Measurements from ENCODE around the gene ANP32E. TPM values are rescaled to one million over a fixed set of nuclear protein-coding genes. Genes with fewer than 3 reads are reported as not detected.

The ANP32E gene
- total and polyA plus RNA-seq, 2 donors (not counting 1 experiment from before 2014, with no cell fraction given), result 5.1 to 47.1 TPM

DNA sequence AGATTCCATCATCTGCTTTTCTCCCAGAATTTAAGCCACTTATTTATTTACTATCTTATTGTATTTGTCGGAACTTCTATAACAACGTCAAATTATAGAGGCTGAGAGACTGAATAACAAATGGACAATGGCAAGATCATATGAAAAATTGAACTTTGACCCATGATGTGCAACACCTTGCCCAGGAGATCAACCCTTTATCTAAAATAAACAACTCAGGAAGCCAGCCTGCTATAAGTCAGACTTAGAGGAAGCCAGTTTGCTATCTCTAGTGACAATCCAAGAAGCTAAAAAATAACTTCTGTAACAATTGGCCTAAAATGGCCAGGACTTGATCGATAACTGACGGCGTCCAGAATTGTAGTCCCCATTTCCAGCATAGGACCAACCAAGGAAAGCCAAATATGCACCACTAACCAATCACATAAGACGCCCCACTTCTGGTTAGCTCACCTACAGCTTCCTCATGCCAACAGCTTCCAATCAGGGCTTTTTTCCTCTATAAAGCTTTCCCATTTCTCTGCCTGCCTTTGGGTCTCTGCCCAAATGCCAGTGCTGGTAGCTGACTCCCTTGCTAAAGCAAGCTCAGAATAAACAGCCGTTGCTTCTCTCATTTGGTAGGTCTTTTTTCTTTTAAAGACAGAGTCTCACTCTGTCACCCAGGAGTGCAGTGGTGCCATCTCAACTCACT lies 28.5 kb downstream of the ANP32E start:
- H4K20me1 ChIP-seq (ENCODE audit: control insufficient read depth, insufficient read depth, low read length, poor library complexity, severe bottlenecking), result no peaks in the 10 kb centered on the region
- Mint-ChIP-seq H3K4me1 (no peaks in the 10 kb centered on the region), H3K4me3 (no peak overlapping the region), H3K9me3 (ENCODE audit: insufficient read depth) (no peaks in the 10 kb centered on the region), H3K27ac (no peak overlapping the region), H3K27me3 (peaks cover 3% of the 10 kb centered on the region)
- intact Hi-C loops (cut with micrococcal nuclease), result no loop called here
- H3K79me2 ChIP-seq (ENCODE audit: control insufficient read depth, insufficient read depth, low read length), result no peaks in the 10 kb centered on the region
- H2AFZ ChIP-seq (ENCODE audit: insufficient read depth, low read depth, low read length, poor library complexity, severe bottlenecking), result no peak overlapping the region
- no peak for ATAC-seq (ENCODE audit: low read depth)
- H3K4me1 ChIP-seq (ENCODE audit: control insufficient read depth in 2 of 2, insufficient read depth in 2 of 2, low read length in 2 of 2), result no peaks in the 10 kb centered on the region
- 98% methylated on average over 5 of the region's 7 CpGs for WGBS (ENCODE audit: insufficient coverage)
- TF ChIP-seq, protein P1, sequence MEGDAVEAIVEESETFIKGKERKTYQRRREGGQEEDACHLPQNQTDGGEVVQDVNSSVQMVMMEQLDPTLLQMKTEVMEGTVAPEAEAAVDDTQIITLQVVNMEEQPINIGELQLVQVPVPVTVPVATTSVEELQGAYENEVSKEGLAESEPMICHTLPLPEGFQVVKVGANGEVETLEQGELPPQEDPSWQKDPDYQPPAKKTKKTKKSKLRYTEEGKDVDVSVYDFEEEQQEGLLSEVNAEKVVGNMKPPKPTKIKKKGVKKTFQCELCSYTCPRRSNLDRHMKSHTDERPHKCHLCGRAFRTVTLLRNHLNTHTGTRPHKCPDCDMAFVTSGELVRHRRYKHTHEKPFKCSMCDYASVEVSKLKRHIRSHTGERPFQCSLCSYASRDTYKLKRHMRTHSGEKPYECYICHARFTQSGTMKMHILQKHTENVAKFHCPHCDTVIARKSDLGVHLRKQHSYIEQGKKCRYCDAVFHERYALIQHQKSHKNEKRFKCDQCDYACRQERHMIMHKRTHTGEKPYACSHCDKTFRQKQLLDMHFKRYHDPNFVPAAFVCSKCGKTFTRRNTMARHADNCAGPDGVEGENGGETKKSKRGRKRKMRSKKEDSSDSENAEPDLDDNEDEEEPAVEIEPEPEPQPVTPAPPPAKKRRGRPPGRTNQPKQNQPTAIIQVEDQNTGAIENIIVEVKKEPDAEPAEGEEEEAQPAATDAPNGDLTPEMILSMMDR (IDR thresholded peaks at IDR 0.05), result no peak
- no peak for TF ChIP-seq EZH2 (IDR thresholded peaks at IDR 0.05; ENCODE audit: borderline replicate concordance, insufficient read depth, low read depth, low read length, poor library complexity, severe bottlenecking)
- H3K36me3 ChIP-seq (replicated peaks in 1 of 2; ENCODE audit: control extremely low read depth in 1 of 2, control insufficient read depth in 1 of 2, extremely low read depth in 1 of 2, insufficient read depth in 2 of 2, low read length in 1 of 2), result no peaks in the 10 kb centered on the region
- POLR2A ChIA-PET, result no interaction called here
- CTCF ChIA-PET, result interaction anchor here (1.8 kb wide), 1 partner anchor 20 kb away, joined by 8 read pairs; no protein-coding TSS in a partner anchor
- H3K27me3 ChIP-seq (replicated peaks in 1 of 4; ENCODE audit: control extremely low read depth in 1 of 4, control insufficient read depth in 3 of 4, insufficient read depth in 4 of 4, low read length in 3 of 4), result no peaks in the 10 kb centered on the region
- DNase-seq, result no peak
- no peak overlapping the region for H3K9ac ChIP-seq (ENCODE audit: low read length)
- no peak overlapping the region for H3K27ac ChIP-seq (ENCODE audit: low read length in 2 of 2)
- no peaks in the 10 kb centered on the region for H3K9me3 ChIP-seq (ENCODE audit: control extremely low read depth in 1 of 3, control insufficient read depth in 2 of 3, insufficient read depth in 1 of 3, low read length in 2 of 3)
- no peak overlapping the region for H3K4me2 ChIP-seq (replicated peaks; ENCODE audit: low read depth, low read length, poor library complexity, severe bottlenecking)
- no peak overlapping the region for H3K4me3 ChIP-seq (ENCODE audit: control extremely low read depth in 1 of 5, extremely low read depth in 1 of 5, insufficient read depth in 1 of 5, low read depth in 2 of 5, low read length in 4 of 5)

DNA sequence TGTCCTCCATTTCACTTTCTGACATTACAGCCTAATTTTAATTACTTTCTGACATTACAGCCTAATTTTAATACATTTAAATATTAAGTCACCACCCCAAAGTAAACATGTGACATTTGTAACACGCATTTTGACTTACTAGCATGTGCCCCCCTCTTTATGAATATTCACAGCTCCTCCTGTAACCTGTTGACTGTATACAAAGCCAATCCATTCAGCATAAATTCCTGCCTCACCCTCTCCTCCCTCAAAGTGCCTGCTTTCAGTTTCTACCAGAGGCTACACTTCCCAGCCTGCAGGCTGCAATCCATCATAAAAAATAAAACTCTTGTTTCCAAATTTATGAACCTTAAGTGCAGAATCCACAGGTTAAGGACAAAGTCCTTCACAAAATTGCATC lies 39.5 kb downstream of the ANP32E start:
- no peak for ATAC-seq (ENCODE audit: low read depth)
- Histone ChIP-seq H3K36me3 (replicated peaks in 1 of 2; ENCODE audit: control extremely low read depth in 1 of 2, control insufficient read depth in 1 of 2, extremely low read depth in 1 of 2, insufficient read depth in 2 of 2, low read length in 1 of 2) (peaks cover 0 to 2% of the 10 kb centered on the region in 2 experiments), H3K9ac (ENCODE audit: low read length) (no peak overlapping the region), H4K20me1 (ENCODE audit: control insufficient read depth, insufficient read depth, low read length, poor library complexity, severe bottlenecking) (no peaks in the 10 kb centered on the region), H3K9me3 (ENCODE audit: control extremely low read depth in 1 of 3, control insufficient read depth in 2 of 3, insufficient read depth in 1 of 3, low read length in 2 of 3) (no peaks in the 10 kb centered on the region), H3K27me3 (replicated peaks in 1 of 4; ENCODE audit: control extremely low read depth in 1 of 4, control insufficient read depth in 3 of 4, insufficient read depth in 4 of 4, low read length in 3 of 4) (peaks cover 0 to 5% (median 0%) of the 10 kb centered on the region in 4 experiments), H2AFZ (ENCODE audit: insufficient read depth, low read depth, low read length, poor library complexity, severe bottlenecking) (no peak overlapping the region), H3K27ac (ENCODE audit: low read length in 2 of 2) (no peak overlapping the region), H3K79me2 (ENCODE audit: control insufficient read depth, insufficient read depth, low read length) (no peaks in the 10 kb centered on the region), H3K4me1 (ENCODE audit: control insufficient read depth in 2 of 2, insufficient read depth in 2 of 2, low read length in 2 of 2) (no peaks in the 10 kb centered on the region), H3K4me3 (ENCODE audit: control extremely low read depth in 1 of 5, extremely low read depth in 1 of 5, insufficient read depth in 1 of 5, low read depth in 2 of 5, low read length in 4 of 5) (no peak overlapping the region), H3K4me2 (replicated peaks; ENCODE audit: low read depth, low read length, poor library complexity, severe bottlenecking) (no peak overlapping the region)
- H3K9me3 Mint-ChIP-seq (ENCODE audit: insufficient read depth), result no peaks in the 10 kb centered on the region
- no peak for DNase-seq
- H3K27me3 Mint-ChIP-seq, result peaks cover 5% of the 10 kb centered on the region
- CTCF ChIA-PET, result interaction anchor here (0.6 to 1.4 kb wide), 2 partner anchors 9 to 965 kb away, joined by 3 to 6 read pairs; no protein-coding TSS in a partner anchor
- H3K27ac Mint-ChIP-seq, result no peak overlapping the region
- H3K4me1 Mint-ChIP-seq, result no peaks in the 10 kb centered on the region
- intact Hi-C loops (cut with micrococcal nuclease), result no loop called here
- POLR2A ChIA-PET, result no interaction called here
- H3K4me3 Mint-ChIP-seq, result no peak overlapping the region
- TF ChIP-seq, protein P1 (IDR thresholded peaks at IDR 0.05), result no peak
- TF ChIP-seq EZH2 (IDR thresholded peaks at IDR 0.05; ENCODE audit: borderline replicate concordance, insufficient read depth, low read depth, low read length, poor library complexity, severe bottlenecking), result no peak
- 92% methylated on average over 1 of the region's 1 CpG for WGBS (ENCODE audit: insufficient coverage)
